Activated CD4-positive, alpha-beta T cell treated with anti-CD3 and anti-CD28 coated beads, Interleukin-2, amount 10 ng/mL, durations not matched to agents 7 days and 5 days (primary cell): ENCODE results near the gene RBM14. TPM values are rescaled to one million over a fixed set of nuclear protein-coding genes. Genes with fewer than 3 reads are reported as not detected.
"Not testable (repeated sequence)": the region's sequence is repeated elsewhere in the genome, so short reads cannot be mapped to it uniquely, and the experiment has no call there.

Experiments
- CTCF ChIA-PET: fragments of 350-600 bp; sonication (Branson Sonifier 250); formaldehyde crosslinking; loops from one replicate; lab custom pipeline; 2021; ENCODE audit warnings: antibody characterized with exemption; lab: Charles Lee
- POLR2A ChIA-PET: fragments of 350-600 bp; sonication (Branson Sonifier 250); formaldehyde crosslinking; loops from one replicate; lab custom pipeline; 2021; ENCODE audit warnings: antibody characterized with exemption; lab: Charles Lee
- DNase-seq: peaks from one replicate; pipeline ENCODE4 v3.0.0-alpha.2; 2020
- H3K27ac Mint-ChIP-seq: one replicate; pipeline ENCODE4 v1.8.0; 2021; ENCODE audit warnings: mild to moderate bottlenecking, moderate library complexity, mixed read lengths
- H3K27me3 Mint-ChIP-seq: one replicate; pipeline ENCODE4 v1.8.0; 2021; ENCODE audit warnings: mixed read lengths
- H3K36me3 Mint-ChIP-seq: one replicate; pipeline ENCODE4 v1.8.0; 2021; ENCODE audit warnings: low read depth, mixed read lengths
- H3K4me1 Mint-ChIP-seq: one replicate; pipeline ENCODE4 v1.8.0; 2021; ENCODE audit warnings: mixed read lengths
- H3K4me3 Mint-ChIP-seq: one replicate; pipeline ENCODE4 v1.8.0; 2021; ENCODE audit warnings: mild to moderate bottlenecking, moderate library complexity, mixed read lengths
- H3K9me3 Mint-ChIP-seq: one replicate; pipeline ENCODE4 v1.8.0; 2021; ENCODE audit warnings: mixed read lengths
- total RNA-seq, 2 experiments: library from RNA; stranded (reverse); gene quantifications; one replicate each; pipeline ENCODE4 v1.2.3, GENCODE V29; 2021

Gene RBM14
- total RNA-seq, 2 experiments from 2014 or later: 124 to 140 TPM

GRCh38 chr11:66603072-66603471 lies 13.4 kb upstream of the RBM14 start:
- H3K36me3 Mint-ChIP-seq: peaks cover 6% of the 10 kb centered on the region
- CTCF ChIA-PET: interaction anchor here (0.5 kb wide), 1 partner anchor 380 kb away, joined by 3 read pairs; no protein-coding TSS in a partner anchor
- POLR2A ChIA-PET: no interaction called here
- DNase-seq: no peak
- H3K4me1 Mint-ChIP-seq: no peaks in the 10 kb centered on the region
- no peaks in the 10 kb centered on the region for H3K9me3 Mint-ChIP-seq
- H3K27ac Mint-ChIP-seq: no peak overlapping the region
- H3K4me3 Mint-ChIP-seq: no peak overlapping the region
- no peaks in the 10 kb centered on the region for H3K27me3 Mint-ChIP-seq

GRCh38 chr11:66604155-66604554 lies 12.3 kb upstream of the RBM14 start:
- no peaks in the 10 kb centered on the region for H3K9me3 Mint-ChIP-seq
- ChIA-PET CTCF (interaction anchor here (0.9 kb wide), 1 partner anchor 8 kb away, joined by 3 read pairs; no protein-coding TSS in a partner anchor), POLR2A (no interaction called here)
- DNase-seq: no peak
- H3K4me3 Mint-ChIP-seq: no peak overlapping the region
- H3K36me3 Mint-ChIP-seq: peaks cover 6% of the 10 kb centered on the region
- no peaks in the 10 kb centered on the region for H3K4me1 Mint-ChIP-seq
- no peak overlapping the region for H3K27ac Mint-ChIP-seq
- H3K27me3 Mint-ChIP-seq: no peaks in the 10 kb centered on the region

GRCh38 chr11:66606608-66607007 lies 9.8 kb upstream of the RBM14 start:
- not testable (repeated sequence) for H3K36me3 Mint-ChIP-seq, H3K9me3 Mint-ChIP-seq, H3K27ac Mint-ChIP-seq, H3K4me3 Mint-ChIP-seq, DNase-seq, H3K27me3 Mint-ChIP-seq
- ChIA-PET CTCF (interaction anchor here (0.8 to 2.2 kb wide), 6 partner anchors 12 to 53 kb away, joined by 3 to 10 read pairs (median 4); partner anchors contain the start of genes CCDC87 and RBM4), POLR2A (interaction anchor here (0.9 kb wide), 1 partner anchor 31 kb away, joined by 8 read pairs; the partner anchor contains the start of gene RBM4)
- H3K4me1 Mint-ChIP-seq: peaks cover 11% of the 10 kb centered on the region

- CTCF ChIA-PET: interaction anchor here (0.8 to 2.2 kb wide), 5 partner anchors 13 to 53 kb away, joined by 3 to 10 read pairs (median 4); partner anchors contain the start of genes CCDC87 and RBM4
- DNase-seq: no peak
- POLR2A ChIA-PET: interaction anchor here (0.9 kb wide), 1 partner anchor 31 kb away, joined by 8 read pairs; the partner anchor contains the start of gene RBM4
Observed at GRCh38 chr11:66607126-66607834, 9.2 kb upstream of the RBM14 start.

GRCh38 chr11:66609721-66610617 lies 6.5 kb upstream of the RBM14 start:
- Mint-ChIP-seq H3K27ac (peak overlapping the region; percentile 83), H3K4me1 (peaks cover 13% of the 10 kb centered on the region), H3K4me3 (no peak overlapping the region), H3K27me3 (no peaks in the 10 kb centered on the region), H3K36me3 (peaks cover 4% of the 10 kb centered on the region), H3K9me3 (no peaks in the 10 kb centered on the region)
- CTCF ChIA-PET: interaction anchor here (1.4 kb wide), 1 partner anchor 17 kb away, joined by 4 read pairs; the partner anchor contains the start of genes CCDC87 and CCS
- no peak for DNase-seq
- POLR2A ChIA-PET: no interaction called here

More at GRCh38 chr11:66607126-66607834, 9.2 kb upstream of the RBM14 start:
- Mint-ChIP-seq H3K9me3 (no peaks in the 10 kb centered on the region), H3K4me1 (peaks cover 11% of the 10 kb centered on the region), H3K27ac (no peak overlapping the region), H3K36me3 (peaks cover 6% of the 10 kb centered on the region), H3K27me3 (no peaks in the 10 kb centered on the region), H3K4me3 (no peak overlapping the region)

- no peaks in the 10 kb centered on the region for H3K27me3 Mint-ChIP-seq
- POLR2A ChIA-PET: no interaction called here
- no peak overlapping the region for H3K27ac Mint-ChIP-seq
- peaks cover 15% of the 10 kb centered on the region for H3K36me3 Mint-ChIP-seq
- no peaks in the 10 kb centered on the region for H3K9me3 Mint-ChIP-seq
- DNase-seq: no peak
- CTCF ChIA-PET: no interaction called here
- no peak overlapping the region for H3K4me3 Mint-ChIP-seq
- peaks cover 24% of the 10 kb centered on the region for H3K4me1 Mint-ChIP-seq
Observed at GRCh38 chr11:66612458-66612857, 4.0 kb upstream of the RBM14 start.

- Mint-ChIP-seq H3K4me3 (no peak overlapping the region), H3K4me1 (peaks cover 37% of the 10 kb centered on the region), H3K36me3 (peaks cover 31% of the 10 kb centered on the region), H3K9me3 (no peaks in the 10 kb centered on the region), H3K27ac (no peak overlapping the region), H3K27me3 (no peaks in the 10 kb centered on the region)
- CTCF ChIA-PET: interaction anchor here (0.7 to 1.6 kb wide), 3 partner anchors 9 to 79 kb away, joined by 3 to 6 read pairs (median 4); no protein-coding TSS in a partner anchor
- no peak for DNase-seq
- POLR2A ChIA-PET: no interaction called here
Observed at GRCh38 chr11:66614073-66614472, 2.4 kb upstream of the RBM14 start.

- POLR2A ChIA-PET: interaction anchor here (0.5 to 0.6 kb wide), 3 partner anchors 17 to 61 kb away, joined by 3 to 4 read pairs (median 4); partner anchors contain the start of gene RBM4B
- Mint-ChIP-seq H3K4me1 (peaks cover 51% of the 10 kb centered on the region), H3K36me3 (peaks cover 56% of the 10 kb centered on the region), H3K4me3 (peak overlapping the region; percentile 98), H3K27ac (peak overlapping the region; percentile 99), H3K9me3 (peaks cover 2% of the 10 kb centered on the region), H3K27me3 (no peaks in the 10 kb centered on the region)
- DNase-seq: peak; percentile 15
- CTCF ChIA-PET: interaction anchor here (0.6 to 3.5 kb wide), 9 partner anchors 12 to 135 kb away, joined by 3 to 17 read pairs (median 4); partner anchors contain the start of genes CCDC87, CCS, CTSF and RBM4
Observed at GRCh38 chr11:66617155-66617834, 865 bp downstream of the RBM14 start.

- H3K9me3 Mint-ChIP-seq: peaks cover 2% of the 10 kb centered on the region
- ChIA-PET CTCF (interaction anchor here (0.7 to 3.5 kb wide), 7 partner anchors 10 to 570 kb away, joined by 3 to 17 read pairs (median 3); partner anchors contain the start of genes RBM4 and RBM4B), POLR2A (interaction anchor here (0.6 to 1.0 kb wide), 2 partner anchors 19 to 653 kb away, joined by 4 to 5 read pairs; partner anchors contain the start of gene RBM4)
- H3K27me3 Mint-ChIP-seq: no peaks in the 10 kb centered on the region
- H3K4me3 Mint-ChIP-seq: peak overlapping the region; percentile 98
- peak; percentile 66 for DNase-seq
- peaks cover 69% of the 10 kb centered on the region for H3K4me1 Mint-ChIP-seq
- H3K36me3 Mint-ChIP-seq: peaks cover 75% of the 10 kb centered on the region
- peak overlapping the region; percentile 99 for H3K27ac Mint-ChIP-seq
Observed at GRCh38 chr11:66619080-66619554, 2.7 kb downstream of the RBM14 start.

GRCh38 chr11:66624450-66624849 lies 8.0 kb downstream of the RBM14 start:
- H3K4me3 Mint-ChIP-seq: no peak overlapping the region
- no peak for DNase-seq
- CTCF ChIA-PET: interaction anchor here (1.0 to 3.7 kb wide), 4 partner anchors 9 to 54 kb away, joined by 3 to 23 read pairs (median 4); partner anchors contain the start of gene RBM4
- peaks cover 2% of the 10 kb centered on the region for H3K9me3 Mint-ChIP-seq
- H3K4me1 Mint-ChIP-seq: peaks cover 43% of the 10 kb centered on the region
- no peaks in the 10 kb centered on the region for H3K27me3 Mint-ChIP-seq
- H3K36me3 Mint-ChIP-seq: peaks cover 87% of the 10 kb centered on the region
- H3K27ac Mint-ChIP-seq: no peak overlapping the region
- POLR2A ChIA-PET: no interaction called here

GRCh38 chr11:66625041-66625751 lies 8.8 kb downstream of the RBM14 start:
- no peak for DNase-seq
- peaks cover 87% of the 10 kb centered on the region for H3K36me3 Mint-ChIP-seq
- CTCF ChIA-PET: interaction anchor here (1.1 to 3.7 kb wide), 3 partner anchors 13 to 53 kb away, joined by 3 to 23 read pairs (median 6); partner anchors contain the start of gene RBM4
- H3K27ac Mint-ChIP-seq: no peak overlapping the region
- H3K4me3 Mint-ChIP-seq: no peak overlapping the region
- POLR2A ChIA-PET: no interaction called here
- no peaks in the 10 kb centered on the region for H3K27me3 Mint-ChIP-seq
- H3K4me1 Mint-ChIP-seq: peaks cover 39% of the 10 kb centered on the region
- H3K9me3 Mint-ChIP-seq: no peaks in the 10 kb centered on the region
